ENCODE measurements around the gene GPR107. TPM values are rescaled to one million over a fixed set of nuclear protein-coding genes. Genes with fewer than 3 reads are reported as not detected.
A peak's percentile ranks its signal among the peaks of the same experiment; 100 is the strongest.

Gene GPR107
- total and polyA plus RNA-seq, 2 experiments from 2014 or later = 10.6 to 25.6 TPM

DNA sequence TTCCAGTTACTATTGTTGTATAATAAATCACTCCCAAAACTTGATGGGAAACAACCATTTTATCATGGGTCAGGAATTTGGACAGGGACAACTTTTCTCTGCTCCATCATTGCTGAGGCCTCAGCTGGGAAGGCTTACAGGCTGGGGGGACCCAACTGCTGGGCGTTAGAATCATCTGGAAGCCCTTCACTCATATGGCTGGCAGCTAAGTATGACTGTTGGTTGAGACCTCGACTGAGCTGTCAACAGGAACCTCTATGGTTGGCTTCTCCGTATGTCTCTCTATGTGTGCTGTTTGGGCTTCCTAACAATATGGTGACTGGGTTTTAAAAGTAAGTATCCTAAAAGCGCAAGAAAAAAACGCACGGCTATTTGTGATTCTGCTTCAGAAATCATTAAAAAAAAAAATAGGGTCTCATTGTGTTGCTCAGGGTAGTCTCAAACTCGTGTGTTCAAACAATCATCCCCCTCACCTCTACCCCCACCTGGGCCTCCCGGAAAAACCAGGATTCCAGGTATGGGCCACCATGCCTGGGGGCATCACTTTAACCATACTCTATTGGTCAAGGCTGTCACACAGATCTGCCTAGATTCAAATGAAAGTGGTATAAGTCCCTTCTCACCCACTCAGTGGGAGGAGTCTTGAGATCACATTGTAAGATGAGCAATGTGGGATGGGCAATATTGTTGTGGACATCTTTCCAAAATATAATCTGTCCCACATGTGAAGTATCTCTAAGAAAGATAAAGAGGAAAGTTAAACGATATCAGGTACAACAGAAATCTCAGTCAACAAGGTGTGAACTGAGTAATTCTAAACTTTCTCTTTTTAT lies 26.0 kb upstream of the GPR107 start:
- H3K4me1 ChIP-seq (ENCODE audit: insufficient read depth) = peaks cover 16% of the 10 kb centered on the region
- DNase-seq (ENCODE audit: low spot score) = no peak
- H4K20me1 ChIP-seq (ENCODE audit: insufficient read depth, poor library complexity, severe bottlenecking) = peaks cover 4% of the 10 kb centered on the region
- H3K27ac ChIP-seq = peak overlapping the region; percentile 15
- no peaks in the 10 kb centered on the region for H3K9me2 ChIP-seq (replicated peaks; ENCODE audit: insufficient read depth)
- H3K4me2 ChIP-seq = peak overlapping the region; percentile 10
- H3K4me3 ChIP-seq = no peak overlapping the region
- no peaks in the 10 kb centered on the region for H3K9me3 ChIP-seq (ENCODE audit: low read depth)
- no peaks in the 10 kb centered on the region for H3K36me3 ChIP-seq (replicated peaks; ENCODE audit: insufficient read depth, low read depth)
- H3K27me3 ChIP-seq = no peaks in the 10 kb centered on the region
- H3K79me2 ChIP-seq = peaks cover 95% of the 10 kb centered on the region
- no peak overlapping the region for H2AFZ ChIP-seq
- WGBS (ENCODE audit: low lambda C conversion rate, missing lambda C conversion rate) = 85% methylated on average over 9 of the region's 9 CpGs
- no peak for TF ChIP-seq EZH2 (IDR thresholded peaks at IDR 0.05; ENCODE audit: borderline replicate concordance)
- TF ChIP-seq EZH2phosphoT487 (IDR thresholded peaks at IDR 0.05; ENCODE audit: low read depth, severe bottlenecking, unreplicated experiment) = no peak
- TF ChIP-seq, protein P1, sequence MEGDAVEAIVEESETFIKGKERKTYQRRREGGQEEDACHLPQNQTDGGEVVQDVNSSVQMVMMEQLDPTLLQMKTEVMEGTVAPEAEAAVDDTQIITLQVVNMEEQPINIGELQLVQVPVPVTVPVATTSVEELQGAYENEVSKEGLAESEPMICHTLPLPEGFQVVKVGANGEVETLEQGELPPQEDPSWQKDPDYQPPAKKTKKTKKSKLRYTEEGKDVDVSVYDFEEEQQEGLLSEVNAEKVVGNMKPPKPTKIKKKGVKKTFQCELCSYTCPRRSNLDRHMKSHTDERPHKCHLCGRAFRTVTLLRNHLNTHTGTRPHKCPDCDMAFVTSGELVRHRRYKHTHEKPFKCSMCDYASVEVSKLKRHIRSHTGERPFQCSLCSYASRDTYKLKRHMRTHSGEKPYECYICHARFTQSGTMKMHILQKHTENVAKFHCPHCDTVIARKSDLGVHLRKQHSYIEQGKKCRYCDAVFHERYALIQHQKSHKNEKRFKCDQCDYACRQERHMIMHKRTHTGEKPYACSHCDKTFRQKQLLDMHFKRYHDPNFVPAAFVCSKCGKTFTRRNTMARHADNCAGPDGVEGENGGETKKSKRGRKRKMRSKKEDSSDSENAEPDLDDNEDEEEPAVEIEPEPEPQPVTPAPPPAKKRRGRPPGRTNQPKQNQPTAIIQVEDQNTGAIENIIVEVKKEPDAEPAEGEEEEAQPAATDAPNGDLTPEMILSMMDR (IDR thresholded peaks at IDR 0.05; ENCODE audit: poor library complexity) = no peak

GRCh38 chr9:130028493-130029222 lies 25.0 kb upstream of the GPR107 start:
- peaks cover 16% of the 10 kb centered on the region for H3K4me1 ChIP-seq (ENCODE audit: insufficient read depth)
- H4K20me1 ChIP-seq (ENCODE audit: insufficient read depth, poor library complexity, severe bottlenecking) = peaks cover 4% of the 10 kb centered on the region
- peak overlapping the region; percentile 10 for H3K4me2 ChIP-seq
- H3K4me3 ChIP-seq = no peak overlapping the region
- peaks cover 95% of the 10 kb centered on the region for H3K79me2 ChIP-seq
- no peaks in the 10 kb centered on the region for H3K36me3 ChIP-seq (replicated peaks; ENCODE audit: insufficient read depth, low read depth)
- H3K27ac ChIP-seq = peak overlapping the region; percentile 15
- H2AFZ ChIP-seq = no peak overlapping the region
- 56% methylated on average over 6 of the region's 6 CpGs for WGBS (ENCODE audit: low lambda C conversion rate, missing lambda C conversion rate)
- DNase-seq (ENCODE audit: low spot score) = peak; percentile 30
- H3K9me3 ChIP-seq (ENCODE audit: low read depth) = no peaks in the 10 kb centered on the region
- no peak for TF ChIP-seq EZH2phosphoT487 (IDR thresholded peaks at IDR 0.05; ENCODE audit: low read depth, severe bottlenecking, unreplicated experiment)
- TF ChIP-seq, protein P1 (IDR thresholded peaks at IDR 0.05; ENCODE audit: poor library complexity) = no peak
- no peak for TF ChIP-seq EZH2 (IDR thresholded peaks at IDR 0.05; ENCODE audit: borderline replicate concordance)
- H3K27me3 ChIP-seq = no peaks in the 10 kb centered on the region
- no peaks in the 10 kb centered on the region for H3K9me2 ChIP-seq (replicated peaks; ENCODE audit: insufficient read depth)

GRCh38 chr9:130029223-130029973 lies 24.3 kb upstream of the GPR107 start:
- H3K9me2 ChIP-seq (replicated peaks; ENCODE audit: insufficient read depth) = no peaks in the 10 kb centered on the region
- H3K4me3 ChIP-seq = no peak overlapping the region
- H3K4me1 ChIP-seq (ENCODE audit: insufficient read depth) = peaks cover 16% of the 10 kb centered on the region
- H3K79me2 ChIP-seq = peaks cover 90% of the 10 kb centered on the region
- DNase-seq (ENCODE audit: low spot score) = no peak
- no peak overlapping the region for H3K27ac ChIP-seq
- H3K27me3 ChIP-seq = no peaks in the 10 kb centered on the region
- H2AFZ ChIP-seq = no peak overlapping the region
- H4K20me1 ChIP-seq (ENCODE audit: insufficient read depth, poor library complexity, severe bottlenecking) = peaks cover 4% of the 10 kb centered on the region
- TF ChIP-seq EZH2 (IDR thresholded peaks at IDR 0.05; ENCODE audit: borderline replicate concordance) (no peak), EZH2phosphoT487 (IDR thresholded peaks at IDR 0.05; ENCODE audit: low read depth, severe bottlenecking, unreplicated experiment) (no peak)
- TF ChIP-seq, protein P1 (IDR thresholded peaks at IDR 0.05; ENCODE audit: poor library complexity) = no peak
- peak overlapping the region; percentile 10 for H3K4me2 ChIP-seq
- no peaks in the 10 kb centered on the region for H3K9me3 ChIP-seq (ENCODE audit: low read depth)
- H3K36me3 ChIP-seq (replicated peaks; ENCODE audit: insufficient read depth, low read depth) = no peaks in the 10 kb centered on the region
- WGBS (ENCODE audit: low lambda C conversion rate, missing lambda C conversion rate) = 95% methylated on average over 10 of the region's 10 CpGs

All from hepatocyte (in vitro differentiated cells).